Measurements from ENCODE around the gene RNFT2. TPM values are rescaled to one million over a fixed set of nuclear protein-coding genes. Genes with fewer than 3 reads are reported as not detected.

The RNFT2 gene
- total RNA-seq, 1 experiment from 2014 or later, result 21.1 TPM

GRCh38 chr12:116760622-116761020 lies 22.5 kb downstream of the RNFT2 start:
- H3F3A ChIP-seq (ENCODE audit: insufficient read depth, low read depth), result no peaks in the 10 kb centered on the region
- no peak overlapping the region for H3K4me3 ChIP-seq
- intact Hi-C loops (cut with micrococcal nuclease; ENCODE audit: unreplicated experiment), result no loop called here
- H3K27ac ChIP-seq, result no peak overlapping the region
- TF ChIP-seq EZH2 (IDR thresholded peaks at IDR 0.05; ENCODE audit: low read depth), result no peak
- no peak for TF ChIP-seq CTCF (conservative IDR thresholded peaks at IDR 0.05)
- ChIA-PET CTCF (interaction anchor here (0.7 kb wide), 1 partner anchor 54 kb away, joined by 3 read pairs; no protein-coding TSS in a partner anchor), POLR2A (ENCODE audit: unreplicated experiment) (no interaction called here)
- H3K4me2 ChIP-seq, result no peak overlapping the region
- no peaks in the 10 kb centered on the region for H3K4me1 ChIP-seq (replicated peaks; ENCODE audit: insufficient read depth)
- no TSS peak for BruUV-seq (replicated peaks)
- H3K36me3 ChIP-seq (ENCODE audit: low read depth), result no peaks in the 10 kb centered on the region
- H3K9me3 ChIP-seq (ENCODE audit: insufficient read depth, low read depth), result no peaks in the 10 kb centered on the region
- H3K27me3 ChIP-seq (ENCODE audit: insufficient read depth, low read depth), result no peaks in the 10 kb centered on the region
- H4K20me1 ChIP-seq (ENCODE audit: insufficient read depth), result no peaks in the 10 kb centered on the region
- H2AFZ ChIP-seq, result no peak overlapping the region
- no peak for DNase-seq
- no peaks in the 10 kb centered on the region for H3K9me2 ChIP-seq (ENCODE audit: insufficient read depth)
- H3K79me2 ChIP-seq (ENCODE audit: low read depth), result no peaks in the 10 kb centered on the region

- CTCF ChIA-PET, result no interaction called here
- intact Hi-C loops (cut with micrococcal nuclease; ENCODE audit: unreplicated experiment), result no loop called here
- TF ChIP-seq EZH2 (IDR thresholded peaks at IDR 0.05; ENCODE audit: low read depth) (no peak), CTCF (conservative IDR thresholded peaks at IDR 0.05) (no peak)
- Histone ChIP-seq H3K9me3 (ENCODE audit: insufficient read depth, low read depth) (no peaks in the 10 kb centered on the region), H3K4me3 (no peak overlapping the region), H2AFZ (no peak overlapping the region), H3K9me2 (ENCODE audit: insufficient read depth) (no peaks in the 10 kb centered on the region), H4K20me1 (ENCODE audit: insufficient read depth) (no peaks in the 10 kb centered on the region), H3K4me1 (replicated peaks; ENCODE audit: insufficient read depth) (no peaks in the 10 kb centered on the region), H3F3A (ENCODE audit: insufficient read depth, low read depth) (no peaks in the 10 kb centered on the region), H3K27ac (no peak overlapping the region), H3K36me3 (ENCODE audit: low read depth) (no peaks in the 10 kb centered on the region), H3K4me2 (no peak overlapping the region), H3K27me3 (ENCODE audit: insufficient read depth, low read depth) (no peaks in the 10 kb centered on the region), H3K79me2 (ENCODE audit: low read depth) (no peaks in the 10 kb centered on the region)
- no TSS peak for BruUV-seq (replicated peaks)
- DNase-seq, result no peak
- POLR2A ChIA-PET (ENCODE audit: unreplicated experiment), result no interaction called here
Observed at GRCh38 chr12:116761499-116761898, 23.4 kb downstream of the RNFT2 start.

- no peaks in the 10 kb centered on the region for H3F3A ChIP-seq (ENCODE audit: insufficient read depth, low read depth)
- intact Hi-C loops (cut with micrococcal nuclease; ENCODE audit: unreplicated experiment), result no loop called here
- ChIA-PET CTCF (no interaction called here), POLR2A (ENCODE audit: unreplicated experiment) (no interaction called here)
- no peaks in the 10 kb centered on the region for H3K79me2 ChIP-seq (ENCODE audit: low read depth)
- DNase-seq, result no peak
- H3K27me3 ChIP-seq (ENCODE audit: insufficient read depth, low read depth), result no peaks in the 10 kb centered on the region
- H3K4me2 ChIP-seq, result no peak overlapping the region
- no peaks in the 10 kb centered on the region for H4K20me1 ChIP-seq (ENCODE audit: insufficient read depth)
- BruUV-seq (replicated peaks), result no TSS peak
- H3K4me3 ChIP-seq, result no peak overlapping the region
- H3K36me3 ChIP-seq (ENCODE audit: low read depth), result no peaks in the 10 kb centered on the region
- no peaks in the 10 kb centered on the region for H3K9me2 ChIP-seq (ENCODE audit: insufficient read depth)
- H3K4me1 ChIP-seq (replicated peaks; ENCODE audit: insufficient read depth), result no peaks in the 10 kb centered on the region
- no peak overlapping the region for H2AFZ ChIP-seq
- H3K9me3 ChIP-seq (ENCODE audit: insufficient read depth, low read depth), result no peaks in the 10 kb centered on the region
- no peak overlapping the region for H3K27ac ChIP-seq
- TF ChIP-seq CTCF (conservative IDR thresholded peaks at IDR 0.05) (no peak), EZH2 (IDR thresholded peaks at IDR 0.05; ENCODE audit: low read depth) (no peak)
Observed at GRCh38 chr12:116765271-116765670, 27.2 kb downstream of the RNFT2 start.
